ENCODE data around the gene CPN1. TPM values are rescaled to one million over a fixed set of nuclear protein-coding genes. Genes with fewer than 3 reads are reported as not detected.

Gene CPN1
- total and polyA plus RNA-seq, 10 of the 15 experiments (the other 5 are each of a cell fraction or from before 2014, with no cell fraction given) = 0.03 to 0.10 TPM; not detected in 8

DNA sequence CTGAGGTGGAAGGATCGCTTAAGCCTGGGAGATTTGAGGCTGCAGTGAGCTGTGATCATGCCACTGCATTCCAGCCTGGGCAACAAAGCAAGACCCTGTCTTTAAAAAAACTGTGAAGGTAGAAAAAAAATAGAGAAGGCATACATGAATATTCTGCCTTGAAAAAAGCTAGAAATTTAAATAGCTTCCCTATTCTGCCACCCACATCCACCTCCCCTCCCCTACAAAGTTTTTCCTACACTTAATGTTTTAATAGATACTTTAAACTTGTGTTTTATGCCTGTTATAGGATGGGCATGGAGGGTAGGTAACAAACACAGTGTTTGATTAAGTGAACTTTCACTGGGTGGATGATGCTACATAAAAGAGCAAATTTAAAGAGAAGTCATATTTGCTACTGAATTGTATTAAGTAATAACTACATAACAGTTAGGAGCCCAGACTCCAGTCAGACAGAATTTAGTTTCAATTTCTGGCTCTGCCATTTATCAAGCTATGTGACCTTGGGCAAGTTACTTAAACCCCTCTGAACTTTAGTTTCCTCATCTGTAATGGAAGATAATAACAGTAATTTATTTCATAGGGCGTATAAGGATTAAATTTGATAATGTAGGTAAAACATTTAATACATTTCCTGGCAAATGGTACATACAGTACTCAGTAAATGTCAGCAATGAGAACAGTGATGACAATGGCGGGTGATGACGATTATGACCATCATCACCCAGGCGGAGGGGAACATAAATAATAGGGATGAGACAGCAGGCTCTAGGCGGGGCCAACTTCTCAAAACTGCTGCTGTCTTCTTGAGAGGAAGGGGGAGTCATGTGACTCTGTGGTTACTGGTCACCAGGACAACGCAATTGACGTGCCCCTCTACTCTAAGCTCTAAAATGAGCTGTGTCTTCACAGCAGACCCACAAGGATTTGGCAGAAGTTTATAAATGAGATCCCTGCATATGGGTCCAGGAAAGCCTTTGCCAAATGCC is 87.7 kb downstream of the CPN1 start (continued):
- TF ChIP-seq DPF2 (IDR thresholded peaks at IDR 0.05) (0 out of 2 replicates have a peak, but pooled peaks have one; percentile 47), SMC3 (IDR thresholded peaks at IDR 0.05; ENCODE audit: borderline replicate concordance, low read length) (no peak), JUNB (IDR thresholded peaks at IDR 0.05) (no peak), ATF7 (IDR thresholded peaks at IDR 0.05; ENCODE audit: low read depth) (peak; percentile 38), ZNF217 (IDR thresholded peaks at IDR 0.05) (no peak), FOXK2 (IDR thresholded peaks at IDR 0.05) (no peak), TCF3 (IDR thresholded peaks at IDR 0.05; ENCODE audit: borderline replicate concordance, insufficient read depth, low read depth, low read length) (no peak), BMI1 (IDR thresholded peaks at IDR 0.05; ENCODE audit: borderline replicate concordance) (peak; percentile 81), CREB1 (IDR thresholded peaks at IDR 0.05; ENCODE audit: low read depth) (peak; percentile 85), RBBP5 (conservative IDR thresholded peaks at IDR 0.05) (no peak), ASH2L (IDR thresholded peaks at IDR 0.05; ENCODE audit: borderline replicate concordance, low read depth) (no peak), CHD2 (IDR thresholded peaks at IDR 0.05; ENCODE audit: borderline replicate concordance, low read depth, low read length) (no peak), POLR2AphosphoS5 (IDR thresholded peaks at IDR 0.05; ENCODE audit: low read length) (no peak), BHLHE40 (IDR thresholded peaks at IDR 0.05; ENCODE audit: borderline replicate concordance in 1 of 2, low read depth in 2 of 2, low read length in 1 of 2) (peak; percentile 85 to 91), RAD51 (IDR thresholded peaks at IDR 0.05) (peak; percentile 95)
- TF ChIP-seq, protein P1, sequence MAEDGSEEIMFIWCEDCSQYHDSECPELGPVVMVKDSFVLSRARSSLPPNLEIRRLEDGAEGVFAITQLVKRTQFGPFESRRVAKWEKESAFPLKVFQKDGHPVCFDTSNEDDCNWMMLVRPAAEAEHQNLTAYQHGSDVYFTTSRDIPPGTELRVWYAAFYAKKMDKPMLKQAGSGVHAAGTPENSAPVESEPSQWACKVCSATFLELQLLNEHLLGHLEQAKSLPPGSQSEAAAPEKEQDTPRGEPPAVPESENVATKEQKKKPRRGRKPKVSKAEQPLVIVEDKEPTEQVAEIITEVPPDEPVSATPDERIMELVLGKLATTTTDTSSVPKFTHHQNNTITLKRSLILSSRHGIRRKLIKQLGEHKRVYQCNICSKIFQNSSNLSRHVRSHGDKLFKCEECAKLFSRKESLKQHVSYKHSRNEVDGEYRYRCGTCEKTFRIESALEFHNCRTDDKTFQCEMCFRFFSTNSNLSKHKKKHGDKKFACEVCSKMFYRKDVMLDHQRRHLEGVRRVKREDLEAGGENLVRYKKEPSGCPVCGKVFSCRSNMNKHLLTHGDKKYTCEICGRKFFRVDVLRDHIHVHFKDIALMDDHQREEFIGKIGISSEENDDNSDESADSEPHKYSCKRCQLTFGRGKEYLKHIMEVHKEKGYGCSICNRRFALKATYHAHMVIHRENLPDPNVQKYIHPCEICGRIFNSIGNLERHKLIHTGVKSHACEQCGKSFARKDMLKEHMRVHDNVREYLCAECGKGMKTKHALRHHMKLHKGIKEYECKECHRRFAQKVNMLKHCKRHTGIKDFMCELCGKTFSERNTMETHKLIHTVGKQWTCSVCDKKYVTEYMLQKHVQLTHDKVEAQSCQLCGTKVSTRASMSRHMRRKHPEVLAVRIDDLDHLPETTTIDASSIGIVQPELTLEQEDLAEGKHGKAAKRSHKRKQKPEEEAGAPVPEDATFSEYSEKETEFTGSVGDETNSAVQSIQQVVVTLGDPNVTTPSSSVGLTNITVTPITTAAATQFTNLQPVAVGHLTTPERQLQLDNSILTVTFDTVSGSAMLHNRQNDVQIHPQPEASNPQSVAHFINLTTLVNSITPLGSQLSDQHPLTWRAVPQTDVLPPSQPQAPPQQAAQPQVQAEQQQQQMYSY (CRISPR knock-in tag; IDR thresholded peaks at IDR 0.05) = no peak
- TF ChIP-seq, protein P2, sequence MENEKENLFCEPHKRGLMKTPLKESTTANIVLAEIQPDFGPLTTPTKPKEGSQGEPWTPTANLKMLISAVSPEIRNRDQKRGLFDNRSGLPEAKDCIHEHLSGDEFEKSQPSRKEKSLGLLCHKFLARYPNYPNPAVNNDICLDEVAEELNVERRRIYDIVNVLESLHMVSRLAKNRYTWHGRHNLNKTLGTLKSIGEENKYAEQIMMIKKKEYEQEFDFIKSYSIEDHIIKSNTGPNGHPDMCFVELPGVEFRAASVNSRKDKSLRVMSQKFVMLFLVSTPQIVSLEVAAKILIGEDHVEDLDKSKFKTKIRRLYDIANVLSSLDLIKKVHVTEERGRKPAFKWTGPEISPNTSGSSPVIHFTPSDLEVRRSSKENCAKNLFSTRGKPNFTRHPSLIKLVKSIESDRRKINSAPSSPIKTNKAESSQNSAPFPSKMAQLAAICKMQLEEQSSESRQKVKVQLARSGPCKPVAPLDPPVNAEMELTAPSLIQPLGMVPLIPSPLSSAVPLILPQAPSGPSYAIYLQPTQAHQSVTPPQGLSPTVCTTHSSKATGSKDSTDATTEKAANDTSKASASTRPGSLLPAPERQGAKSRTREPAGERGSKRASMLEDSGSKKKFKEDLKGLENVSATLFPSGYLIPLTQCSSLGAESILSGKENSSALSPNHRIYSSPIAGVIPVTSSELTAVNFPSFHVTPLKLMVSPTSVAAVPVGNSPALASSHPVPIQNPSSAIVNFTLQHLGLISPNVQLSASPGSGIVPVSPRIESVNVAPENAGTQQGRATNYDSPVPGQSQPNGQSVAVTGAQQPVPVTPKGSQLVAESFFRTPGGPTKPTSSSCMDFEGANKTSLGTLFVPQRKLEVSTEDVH (IDR thresholded peaks at IDR 0.05; ENCODE audit: low read depth, partially characterized antibody) = no peak
- TF ChIP-seq, protein P3, sequence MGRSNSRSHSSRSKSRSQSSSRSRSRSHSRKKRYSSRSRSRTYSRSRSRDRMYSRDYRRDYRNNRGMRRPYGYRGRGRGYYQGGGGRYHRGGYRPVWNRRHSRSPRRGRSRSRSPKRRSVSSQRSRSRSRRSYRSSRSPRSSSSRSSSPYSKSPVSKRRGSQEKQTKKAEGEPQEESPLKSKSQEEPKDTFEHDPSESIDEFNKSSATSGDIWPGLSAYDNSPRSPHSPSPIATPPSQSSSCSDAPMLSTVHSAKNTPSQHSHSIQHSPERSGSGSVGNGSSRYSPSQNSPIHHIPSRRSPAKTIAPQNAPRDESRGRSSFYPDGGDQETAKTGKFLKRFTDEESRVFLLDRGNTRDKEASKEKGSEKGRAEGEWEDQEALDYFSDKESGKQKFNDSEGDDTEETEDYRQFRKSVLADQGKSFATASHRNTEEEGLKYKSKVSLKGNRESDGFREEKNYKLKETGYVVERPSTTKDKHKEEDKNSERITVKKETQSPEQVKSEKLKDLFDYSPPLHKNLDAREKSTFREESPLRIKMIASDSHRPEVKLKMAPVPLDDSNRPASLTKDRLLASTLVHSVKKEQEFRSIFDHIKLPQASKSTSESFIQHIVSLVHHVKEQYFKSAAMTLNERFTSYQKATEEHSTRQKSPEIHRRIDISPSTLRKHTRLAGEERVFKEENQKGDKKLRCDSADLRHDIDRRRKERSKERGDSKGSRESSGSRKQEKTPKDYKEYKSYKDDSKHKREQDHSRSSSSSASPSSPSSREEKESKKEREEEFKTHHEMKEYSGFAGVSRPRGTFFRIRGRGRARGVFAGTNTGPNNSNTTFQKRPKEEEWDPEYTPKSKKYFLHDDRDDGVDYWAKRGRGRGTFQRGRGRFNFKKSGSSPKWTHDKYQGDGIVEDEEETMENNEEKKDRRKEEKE (IDR thresholded peaks at IDR 0.05) = no peak
- TF ChIP-seq, protein P4, sequence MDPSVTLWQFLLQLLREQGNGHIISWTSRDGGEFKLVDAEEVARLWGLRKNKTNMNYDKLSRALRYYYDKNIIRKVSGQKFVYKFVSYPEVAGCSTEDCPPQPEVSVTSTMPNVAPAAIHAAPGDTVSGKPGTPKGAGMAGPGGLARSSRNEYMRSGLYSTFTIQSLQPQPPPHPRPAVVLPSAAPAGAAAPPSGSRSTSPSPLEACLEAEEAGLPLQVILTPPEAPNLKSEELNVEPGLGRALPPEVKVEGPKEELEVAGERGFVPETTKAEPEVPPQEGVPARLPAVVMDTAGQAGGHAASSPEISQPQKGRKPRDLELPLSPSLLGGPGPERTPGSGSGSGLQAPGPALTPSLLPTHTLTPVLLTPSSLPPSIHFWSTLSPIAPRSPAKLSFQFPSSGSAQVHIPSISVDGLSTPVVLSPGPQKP (IDR thresholded peaks at IDR 0.05; ENCODE audit: low read depth, low read length) = no peak

Measured in GM12878 (cell line).